ENCODE data around the gene RUSC1. TPM values are rescaled to one million over a fixed set of nuclear protein-coding genes. Genes with fewer than 3 reads are reported as not detected.

The RUSC1 gene
- total RNA-seq, 1 experiment from 2014 or later, result 68.8 TPM

DNA sequence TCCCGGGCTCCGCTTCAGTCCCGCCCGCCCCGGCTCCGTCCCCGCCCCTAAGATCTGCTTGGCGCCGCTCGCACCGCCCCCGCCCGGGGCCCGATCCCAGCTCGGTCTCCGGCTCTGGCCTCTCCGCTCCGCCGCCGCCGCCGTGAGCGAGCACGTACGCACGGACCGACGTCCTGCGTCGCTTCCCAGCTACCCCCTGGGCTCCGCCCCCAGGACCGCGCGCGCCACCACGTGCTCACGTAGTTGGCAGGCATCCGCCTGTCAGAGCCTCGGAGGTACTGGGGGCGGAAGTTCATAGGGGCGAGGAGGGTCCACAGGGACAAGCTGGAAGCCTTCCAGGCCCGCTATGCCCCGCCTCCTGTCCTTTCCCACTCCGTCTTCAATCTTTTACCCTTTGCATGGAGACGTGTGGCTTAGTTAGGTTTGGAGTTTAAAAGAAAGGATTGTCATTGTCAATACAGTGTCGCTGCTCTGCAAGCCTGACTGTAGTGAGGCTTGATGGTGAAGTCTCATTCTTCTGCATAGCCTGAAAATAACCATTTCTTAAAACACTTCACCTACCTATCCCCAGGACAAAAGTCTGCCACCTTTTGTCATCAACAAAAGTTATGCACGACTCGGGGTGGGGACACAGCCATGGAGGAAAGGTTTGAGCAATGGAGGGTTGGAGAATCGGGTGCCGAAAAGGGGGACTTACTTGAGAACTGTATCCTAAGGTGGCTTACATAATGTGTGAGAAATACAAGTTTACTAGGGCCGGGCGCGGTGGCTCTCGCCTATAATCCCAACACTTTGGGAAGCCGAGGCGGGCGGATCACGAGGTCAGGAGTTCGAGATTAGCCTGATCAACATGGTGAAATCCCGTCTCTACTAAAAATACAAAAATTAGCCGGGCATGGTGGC, 47.1 kb upstream of the RUSC1 start, which contains the start of gene CLK2 (continued):
- TF ChIP-seq, protein P1, sequence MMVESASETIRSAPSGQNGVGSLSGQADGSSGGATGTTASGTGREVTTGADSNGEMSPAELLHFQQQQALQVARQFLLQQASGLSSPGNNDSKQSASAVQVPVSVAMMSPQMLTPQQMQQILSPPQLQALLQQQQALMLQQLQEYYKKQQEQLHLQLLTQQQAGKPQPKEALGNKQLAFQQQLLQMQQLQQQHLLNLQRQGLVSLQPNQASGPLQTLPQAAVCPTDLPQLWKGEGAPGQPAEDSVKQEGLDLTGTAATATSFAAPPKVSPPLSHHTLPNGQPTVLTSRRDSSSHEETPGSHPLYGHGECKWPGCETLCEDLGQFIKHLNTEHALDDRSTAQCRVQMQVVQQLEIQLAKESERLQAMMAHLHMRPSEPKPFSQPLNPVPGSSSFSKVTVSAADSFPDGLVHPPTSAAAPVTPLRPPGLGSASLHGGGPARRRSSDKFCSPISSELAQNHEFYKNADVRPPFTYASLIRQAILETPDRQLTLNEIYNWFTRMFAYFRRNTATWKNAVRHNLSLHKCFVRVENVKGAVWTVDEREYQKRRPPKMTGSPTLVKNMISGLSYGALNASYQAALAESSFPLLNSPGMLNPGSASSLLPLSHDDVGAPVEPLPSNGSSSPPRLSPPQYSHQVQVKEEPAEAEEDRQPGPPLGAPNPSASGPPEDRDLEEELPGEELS (CRISPR knock-in tag; IDR thresholded peaks at IDR 0.05), result peak; percentile 84; the same call in 1 of the 2 replicates
- TF ChIP-seq NR2C2 (CRISPR knock-in tag; IDR thresholded peaks at IDR 0.05) (no peak), EMX1 (CRISPR knock-in tag; IDR thresholded peaks at IDR 0.05) (no peak), FOXJ3 (CRISPR knock-in tag; IDR thresholded peaks at IDR 0.05; ENCODE audit: borderline replicate concordance) (no peak), HMGA2 (CRISPR knock-in tag; IDR thresholded peaks at IDR 0.05) (no peak), RELA (CRISPR knock-in tag; IDR thresholded peaks at IDR 0.05; ENCODE audit: borderline replicate concordance) (no peak), ZNF396 (CRISPR knock-in tag; IDR thresholded peaks at IDR 0.05; ENCODE audit: borderline replicate concordance) (no peak), ZNF138 (CRISPR knock-in tag; conservative IDR thresholded peaks at IDR 0.05) (no peak), NFE2L1 (CRISPR knock-in tag; IDR thresholded peaks at IDR 0.05) (peak; percentile 12; the same call in 1 of the 2 replicates), ETV6 (CRISPR knock-in tag; IDR thresholded peaks at IDR 0.05) (peak; percentile 60; the same call in 1 of the 2 replicates), KAT7 (CRISPR knock-in tag; IDR thresholded peaks at IDR 0.05; ENCODE audit: borderline replicate concordance) (no peak), CREB1 (CRISPR knock-in tag; IDR thresholded peaks at IDR 0.05) (no peak), TCF7 (CRISPR knock-in tag; IDR thresholded peaks at IDR 0.05; ENCODE audit: low read depth) (no peak), NFATC4 (CRISPR knock-in tag; IDR thresholded peaks at IDR 0.05) (no peak), NFYB (CRISPR knock-in tag; conservative IDR thresholded peaks at IDR 0.05; ENCODE audit: low read depth) (no peak)
- TF ChIP-seq, protein P2, sequence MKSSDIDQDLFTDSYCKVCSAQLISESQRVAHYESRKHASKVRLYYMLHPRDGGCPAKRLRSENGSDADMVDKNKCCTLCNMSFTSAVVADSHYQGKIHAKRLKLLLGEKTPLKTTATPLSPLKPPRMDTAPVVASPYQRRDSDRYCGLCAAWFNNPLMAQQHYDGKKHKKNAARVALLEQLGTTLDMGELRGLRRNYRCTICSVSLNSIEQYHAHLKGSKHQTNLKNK (CRISPR knock-in tag; IDR thresholded peaks at IDR 0.05), result no peak
- TF ChIP-seq, protein P3, sequence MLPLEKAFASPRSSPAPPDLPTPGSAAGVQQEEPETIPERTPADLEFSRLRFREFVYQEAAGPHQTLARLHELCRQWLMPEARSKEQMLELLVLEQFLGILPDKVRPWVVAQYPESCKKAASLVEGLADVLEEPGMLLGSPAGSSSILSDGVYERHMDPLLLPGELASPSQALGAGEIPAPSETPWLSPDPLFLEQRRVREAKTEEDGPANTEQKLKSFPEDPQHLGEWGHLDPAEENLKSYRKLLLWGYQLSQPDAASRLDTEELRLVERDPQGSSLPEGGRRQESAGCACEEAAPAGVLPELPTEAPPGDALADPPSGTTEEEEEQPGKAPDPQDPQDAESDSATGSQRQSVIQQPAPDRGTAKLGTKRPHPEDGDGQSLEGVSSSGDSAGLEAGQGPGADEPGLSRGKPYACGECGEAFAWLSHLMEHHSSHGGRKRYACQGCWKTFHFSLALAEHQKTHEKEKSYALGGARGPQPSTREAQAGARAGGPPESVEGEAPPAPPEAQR (CRISPR knock-in tag; IDR thresholded peaks at IDR 0.05), result no peak
- TF ChIP-seq, protein P4, sequence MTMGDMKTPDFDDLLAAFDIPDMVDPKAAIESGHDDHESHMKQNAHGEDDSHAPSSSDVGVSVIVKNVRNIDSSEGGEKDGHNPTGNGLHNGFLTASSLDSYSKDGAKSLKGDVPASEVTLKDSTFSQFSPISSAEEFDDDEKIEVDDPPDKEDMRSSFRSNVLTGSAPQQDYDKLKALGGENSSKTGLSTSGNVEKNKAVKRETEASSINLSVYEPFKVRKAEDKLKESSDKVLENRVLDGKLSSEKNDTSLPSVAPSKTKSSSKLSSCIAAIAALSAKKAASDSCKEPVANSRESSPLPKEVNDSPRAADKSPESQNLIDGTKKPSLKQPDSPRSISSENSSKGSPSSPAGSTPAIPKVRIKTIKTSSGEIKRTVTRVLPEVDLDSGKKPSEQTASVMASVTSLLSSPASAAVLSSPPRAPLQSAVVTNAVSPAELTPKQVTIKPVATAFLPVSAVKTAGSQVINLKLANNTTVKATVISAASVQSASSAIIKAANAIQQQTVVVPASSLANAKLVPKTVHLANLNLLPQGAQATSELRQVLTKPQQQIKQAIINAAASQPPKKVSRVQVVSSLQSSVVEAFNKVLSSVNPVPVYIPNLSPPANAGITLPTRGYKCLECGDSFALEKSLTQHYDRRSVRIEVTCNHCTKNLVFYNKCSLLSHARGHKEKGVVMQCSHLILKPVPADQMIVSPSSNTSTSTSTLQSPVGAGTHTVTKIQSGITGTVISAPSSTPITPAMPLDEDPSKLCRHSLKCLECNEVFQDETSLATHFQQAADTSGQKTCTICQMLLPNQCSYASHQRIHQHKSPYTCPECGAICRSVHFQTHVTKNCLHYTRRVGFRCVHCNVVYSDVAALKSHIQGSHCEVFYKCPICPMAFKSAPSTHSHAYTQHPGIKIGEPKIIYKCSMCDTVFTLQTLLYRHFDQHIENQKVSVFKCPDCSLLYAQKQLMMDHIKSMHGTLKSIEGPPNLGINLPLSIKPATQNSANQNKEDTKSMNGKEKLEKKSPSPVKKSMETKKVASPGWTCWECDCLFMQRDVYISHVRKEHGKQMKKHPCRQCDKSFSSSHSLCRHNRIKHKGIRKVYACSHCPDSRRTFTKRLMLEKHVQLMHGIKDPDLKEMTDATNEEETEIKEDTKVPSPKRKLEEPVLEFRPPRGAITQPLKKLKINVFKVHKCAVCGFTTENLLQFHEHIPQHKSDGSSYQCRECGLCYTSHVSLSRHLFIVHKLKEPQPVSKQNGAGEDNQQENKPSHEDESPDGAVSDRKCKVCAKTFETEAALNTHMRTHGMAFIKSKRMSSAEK (CRISPR knock-in tag; IDR thresholded peaks at IDR 0.05; ENCODE audit: borderline replicate concordance), result no peak
- TF ChIP-seq, protein P5, sequence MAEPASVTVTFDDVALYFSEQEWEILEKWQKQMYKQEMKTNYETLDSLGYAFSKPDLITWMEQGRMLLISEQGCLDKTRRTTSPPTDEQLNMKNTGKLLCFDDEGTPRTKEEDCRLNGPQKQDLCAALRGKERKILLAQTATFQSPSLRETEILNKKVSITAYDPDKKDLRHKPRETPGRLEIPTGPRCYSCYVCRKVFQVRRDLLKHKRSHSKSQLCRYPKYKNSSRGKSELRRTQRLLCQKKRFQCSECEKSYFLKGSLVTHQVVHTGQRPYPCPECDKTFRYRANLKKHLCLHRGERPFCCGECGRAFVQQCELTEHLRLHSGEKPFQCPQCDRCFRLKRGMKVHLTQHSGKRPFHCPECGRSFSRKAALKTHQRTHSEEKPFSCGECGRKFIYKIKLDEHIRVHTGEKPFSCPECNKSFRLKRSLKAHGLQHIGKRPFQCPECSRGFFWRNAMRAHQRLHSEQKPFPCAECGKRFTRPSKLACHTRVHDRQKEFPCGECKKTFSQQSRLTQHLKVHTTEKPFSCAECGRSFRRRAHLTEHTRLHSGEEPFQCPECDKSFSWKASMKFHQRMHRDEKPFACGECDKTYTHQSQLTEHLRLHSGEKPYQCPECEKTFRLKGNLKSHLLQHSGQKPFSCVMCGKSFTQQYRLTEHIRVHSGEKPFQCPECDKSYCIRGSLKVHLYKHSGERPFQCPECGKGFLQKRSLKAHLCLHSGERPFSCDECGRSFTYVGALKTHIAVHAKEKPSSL (CRISPR knock-in tag; conservative IDR thresholded peaks at IDR 0.05), result no peak
- TF ChIP-seq, protein P6, sequence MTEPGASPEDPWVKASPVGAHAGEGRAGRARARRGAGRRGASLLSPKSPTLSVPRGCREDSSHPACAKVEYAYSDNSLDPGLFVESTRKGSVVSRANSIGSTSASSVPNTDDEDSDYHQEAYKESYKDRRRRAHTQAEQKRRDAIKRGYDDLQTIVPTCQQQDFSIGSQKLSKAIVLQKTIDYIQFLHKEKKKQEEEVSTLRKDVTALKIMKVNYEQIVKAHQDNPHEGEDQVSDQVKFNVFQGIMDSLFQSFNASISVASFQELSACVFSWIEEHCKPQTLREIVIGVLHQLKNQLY (CRISPR knock-in tag; IDR thresholded peaks at IDR 0.05), result no peak
- TF ChIP-seq, protein P7, sequence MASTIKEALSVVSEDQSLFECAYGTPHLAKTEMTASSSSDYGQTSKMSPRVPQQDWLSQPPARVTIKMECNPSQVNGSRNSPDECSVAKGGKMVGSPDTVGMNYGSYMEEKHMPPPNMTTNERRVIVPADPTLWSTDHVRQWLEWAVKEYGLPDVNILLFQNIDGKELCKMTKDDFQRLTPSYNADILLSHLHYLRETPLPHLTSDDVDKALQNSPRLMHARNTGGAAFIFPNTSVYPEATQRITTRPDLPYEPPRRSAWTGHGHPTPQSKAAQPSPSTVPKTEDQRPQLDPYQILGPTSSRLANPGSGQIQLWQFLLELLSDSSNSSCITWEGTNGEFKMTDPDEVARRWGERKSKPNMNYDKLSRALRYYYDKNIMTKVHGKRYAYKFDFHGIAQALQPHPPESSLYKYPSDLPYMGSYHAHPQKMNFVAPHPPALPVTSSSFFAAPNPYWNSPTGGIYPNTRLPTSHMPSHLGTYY (CRISPR knock-in tag; IDR thresholded peaks at IDR 0.05), result no peak

Data from WTC11 (cell line).